ENCODE measurements around the gene LAG3.

The LAG3 gene

DNA sequence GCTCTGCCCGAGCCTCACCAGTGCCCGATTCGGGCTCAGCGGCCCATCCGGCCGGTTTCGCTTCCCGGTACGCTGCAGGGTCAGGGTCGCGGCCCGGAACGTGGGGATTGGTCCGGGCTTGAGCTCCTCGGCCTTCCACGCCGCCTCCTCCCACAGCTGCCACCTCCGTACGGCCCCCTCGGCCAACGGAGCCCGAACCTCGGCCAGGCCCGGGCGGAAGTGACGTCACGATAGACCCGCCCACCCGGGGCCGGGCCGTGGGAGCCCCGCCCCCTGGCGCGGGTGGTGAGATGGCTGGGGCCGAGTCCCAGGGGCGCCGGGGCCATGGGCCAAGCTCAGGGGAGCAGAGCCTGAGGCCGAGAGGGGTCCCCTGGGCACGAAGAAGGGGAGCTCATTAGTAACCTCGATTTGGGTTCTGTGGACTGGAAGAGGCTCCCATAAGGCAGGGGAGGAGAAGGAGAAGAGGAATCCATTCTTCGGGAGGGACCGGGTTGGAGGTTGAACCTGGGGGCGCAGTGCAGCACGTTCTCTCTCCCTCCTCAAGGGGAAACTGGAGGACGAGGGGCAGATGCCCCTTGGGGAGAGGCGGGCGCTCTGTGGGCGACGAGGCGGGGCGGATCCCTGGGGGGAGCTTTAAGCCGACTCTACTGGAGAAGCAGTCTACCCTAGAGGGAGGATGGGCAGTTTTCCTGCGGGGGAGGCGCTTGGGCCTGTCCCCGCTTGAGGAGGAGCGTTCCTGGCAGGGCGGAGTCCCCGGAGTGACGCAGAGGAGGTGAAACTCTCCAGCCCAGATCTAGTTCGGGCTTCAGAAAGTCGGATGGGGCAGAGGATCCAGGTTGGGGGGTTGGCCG lies 19.2 kb upstream of the LAG3 start, which contains the start of gene MLF2:
TSS of gene MLF2 (minus strand) at position 221 of the 851 bp plus-strand sequence. CDS start 807 bp downstream, outside the sequence.
- DNase-seq (ENCODE audit: extremely low spot score, insufficient read length, low read depth) (peak; percentile 96), FAIRE-seq (peak; percentile 99)

DNA sequence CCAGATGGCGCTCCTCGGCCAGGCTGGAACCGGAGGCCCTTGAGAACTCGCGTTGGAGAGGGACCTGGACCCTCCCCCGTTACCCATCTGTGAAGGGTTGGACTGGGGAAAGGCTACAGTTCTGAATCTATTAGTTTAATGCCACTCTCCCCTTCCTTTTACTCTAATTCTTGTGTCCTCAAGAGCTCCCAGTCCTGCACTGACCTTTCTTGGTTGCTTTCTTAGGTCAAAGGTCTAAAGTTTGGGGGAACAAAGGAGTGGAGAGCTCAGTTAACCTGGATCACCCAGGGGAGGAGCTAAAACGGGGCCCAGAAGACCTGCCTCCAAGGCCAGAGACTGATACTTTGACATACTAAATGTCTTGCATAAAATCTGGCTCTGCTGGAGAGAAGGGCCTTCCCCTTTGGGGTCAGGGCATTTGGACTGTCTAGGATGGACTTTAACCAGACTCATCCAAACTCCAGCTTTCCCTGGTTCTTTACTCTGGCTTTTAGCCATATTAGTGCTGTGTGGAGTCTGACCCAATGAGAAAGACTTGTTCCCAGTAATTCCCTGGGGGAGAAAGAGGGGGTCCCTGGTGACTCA lies 18.5 kb upstream of the LAG3 start:
- no peak for FAIRE-seq
- no peak for DNase-seq (ENCODE audit: extremely low spot score, insufficient read length, low read depth)

DNA sequence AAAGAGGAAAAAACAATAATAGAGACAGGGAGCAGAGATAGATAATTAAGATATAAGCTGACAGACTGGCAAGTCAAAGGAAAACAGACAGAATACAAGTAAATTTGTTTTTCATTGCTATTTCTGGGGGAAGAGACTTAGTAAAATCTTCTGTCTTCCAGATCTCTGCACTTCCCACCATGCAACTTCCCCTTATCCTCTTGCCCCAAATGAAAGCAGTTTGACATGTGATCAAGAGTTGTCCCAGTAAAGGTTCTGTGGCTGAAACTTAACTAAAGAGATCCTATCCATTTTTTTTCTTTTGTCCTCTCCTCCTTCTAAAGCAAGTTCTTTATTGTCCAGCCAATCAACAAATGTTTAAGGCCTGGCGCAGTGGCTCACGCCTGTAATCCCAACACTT lies 17.9 kb upstream of the LAG3 start:
- no peak for FAIRE-seq
- no peak for DNase-seq (ENCODE audit: extremely low spot score, insufficient read length, low read depth)

DNA sequence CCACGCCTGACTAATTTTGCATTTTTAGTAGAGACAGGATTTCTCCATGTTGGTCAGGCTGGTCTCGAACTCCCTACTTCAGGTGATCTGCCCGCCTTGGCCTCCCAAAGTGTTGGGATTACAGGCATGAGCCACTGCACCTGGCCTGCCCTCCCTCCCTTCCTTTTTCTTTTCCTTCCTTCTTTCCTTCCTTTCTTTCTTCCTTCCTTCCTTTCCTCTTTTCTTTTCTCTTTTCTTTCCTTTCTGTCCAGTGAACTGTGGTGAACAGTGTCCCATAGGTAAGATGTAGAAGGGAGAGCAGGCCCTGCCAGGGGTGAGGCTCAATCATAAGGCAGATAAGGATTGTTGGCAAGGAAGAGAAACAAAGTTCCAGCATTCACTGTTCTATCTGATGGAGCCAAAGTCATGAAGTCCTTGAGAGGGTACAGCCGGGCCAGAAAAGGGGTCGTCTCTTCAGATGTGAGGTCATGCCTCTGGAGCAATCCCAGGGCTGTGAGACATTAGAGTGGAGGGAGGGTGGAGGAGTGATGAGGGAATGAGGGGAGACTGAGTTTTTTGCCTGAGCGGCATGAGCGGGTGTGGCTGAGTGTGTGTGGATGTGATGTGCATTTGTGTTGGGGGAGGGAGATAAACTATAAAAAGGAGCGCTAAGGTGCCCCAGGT lies 15.2 kb upstream of the LAG3 start:
- DNase-seq (ENCODE audit: extremely low spot score, insufficient read length, low read depth) = no peak
- FAIRE-seq = no peak

DNA sequence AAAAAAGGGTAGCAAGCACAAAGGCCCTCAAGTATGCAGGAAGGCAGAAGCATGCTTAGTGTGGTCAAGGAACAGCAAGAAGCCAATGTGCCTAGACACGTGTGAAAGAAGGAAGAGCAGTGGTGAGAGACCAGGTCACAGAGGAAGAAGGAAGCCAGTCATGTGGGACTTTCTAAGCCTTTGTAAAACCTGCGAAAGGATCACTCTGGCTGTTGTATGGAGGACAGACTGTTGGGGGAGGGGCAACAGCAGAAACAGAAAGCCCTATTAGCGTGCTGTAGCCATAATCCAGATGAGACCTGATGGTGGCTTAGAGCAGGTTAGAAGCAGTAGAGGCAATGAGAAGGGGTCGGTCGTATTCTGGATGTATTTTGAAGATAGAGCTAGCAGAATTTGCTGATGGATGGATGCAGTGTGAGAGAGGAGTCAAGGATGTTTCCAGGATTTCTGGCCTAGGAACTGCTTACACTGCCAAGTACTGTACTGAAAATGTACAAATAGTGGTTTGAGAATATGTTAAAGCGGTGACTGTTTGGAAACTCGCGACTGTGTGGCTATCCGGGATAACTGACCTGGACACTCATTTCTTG lies 13.7 kb upstream of the LAG3 start:
- DNase-seq (ENCODE audit: extremely low spot score, insufficient read length, low read depth) (no peak), FAIRE-seq (peak; percentile 41)

DNA sequence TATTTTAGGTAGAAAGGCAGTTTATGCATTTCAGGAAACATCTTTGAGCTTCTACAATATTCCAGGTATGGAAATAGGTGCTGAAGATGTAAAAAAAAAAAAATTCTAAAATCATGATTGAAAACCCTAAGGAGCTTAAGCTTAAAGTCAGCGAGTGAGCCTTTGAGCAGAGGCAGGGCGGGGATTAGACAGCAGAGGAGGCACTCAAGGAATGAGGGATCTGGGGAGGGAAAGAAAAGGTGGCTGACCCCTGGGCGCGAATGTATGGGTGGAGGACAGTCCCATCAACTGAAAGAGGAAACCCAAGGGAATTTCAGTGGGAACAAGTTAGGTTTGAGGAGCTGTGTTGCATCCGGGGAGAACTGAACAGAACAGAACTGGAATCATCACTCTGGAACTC lies 12.6 kb upstream of the LAG3 start:
- FAIRE-seq (no peak), DNase-seq (ENCODE audit: extremely low spot score, insufficient read length, low read depth) (no peak)

DNA sequence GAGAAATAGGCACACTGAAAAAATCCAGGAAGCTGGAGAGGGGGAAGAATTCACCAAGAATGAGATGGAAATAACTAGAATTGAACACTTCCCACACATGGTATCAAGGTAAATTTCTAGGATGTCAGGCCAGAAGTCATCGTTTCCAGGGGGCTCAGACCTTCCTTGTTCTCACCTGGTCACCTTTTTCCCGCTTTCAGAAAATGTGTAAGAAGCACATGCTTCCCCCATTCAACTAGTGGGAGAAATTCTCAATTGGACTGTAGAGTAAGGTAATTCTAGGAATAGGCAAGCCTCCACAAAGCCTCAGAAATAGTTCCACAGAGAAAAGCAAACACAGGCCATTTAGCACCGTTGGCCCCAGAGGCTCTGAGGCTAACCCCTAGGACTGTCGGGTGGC lies 8.9 kb upstream of the LAG3 start:
- DNase-seq (ENCODE audit: extremely low spot score, insufficient read length, low read depth) (no peak), FAIRE-seq (no peak)

DNA sequence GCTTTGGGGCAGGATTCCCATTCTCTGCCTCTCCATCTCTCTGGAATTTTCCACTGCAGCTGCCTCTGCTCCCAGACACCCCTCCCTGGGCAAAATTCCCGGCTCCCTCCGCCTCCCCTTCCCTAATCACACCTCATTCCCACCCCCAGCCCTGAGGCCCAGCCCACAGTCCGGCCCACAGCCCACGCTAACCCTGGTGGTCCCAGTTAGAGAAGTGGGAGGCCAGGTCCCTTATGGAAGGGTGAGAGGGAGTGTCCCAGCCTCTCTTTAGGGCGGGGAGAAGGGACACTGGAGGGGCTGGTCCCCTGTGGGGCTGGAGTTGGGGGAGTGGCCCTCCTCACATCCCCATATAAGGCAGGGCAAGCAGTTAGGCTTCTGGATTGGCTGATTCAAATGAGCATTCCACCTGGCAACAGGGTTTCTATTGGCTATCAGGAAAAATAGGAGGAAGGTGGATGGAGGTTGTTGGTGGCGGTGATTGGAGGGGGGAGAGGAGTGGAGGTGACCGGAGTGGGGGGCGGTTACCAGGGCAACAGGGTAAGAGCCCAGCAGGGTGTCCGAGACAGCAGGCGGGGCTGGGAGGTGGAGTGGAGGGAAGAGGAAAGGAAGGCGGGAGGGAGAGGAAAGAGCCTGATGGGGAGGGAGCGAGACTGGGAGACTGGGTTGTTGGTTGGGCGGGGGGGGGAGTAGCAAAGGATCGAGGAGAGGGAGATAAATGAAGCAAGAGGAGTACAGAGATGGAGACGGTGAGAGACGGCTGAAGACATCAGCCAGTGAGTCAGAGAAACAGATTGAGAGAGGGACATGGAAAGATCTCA lies 8.1 kb upstream of the LAG3 start:
- peak; percentile 86 for DNase-seq (ENCODE audit: extremely low spot score, insufficient read length, low read depth)
- peak; percentile 98 for FAIRE-seq

DNA sequence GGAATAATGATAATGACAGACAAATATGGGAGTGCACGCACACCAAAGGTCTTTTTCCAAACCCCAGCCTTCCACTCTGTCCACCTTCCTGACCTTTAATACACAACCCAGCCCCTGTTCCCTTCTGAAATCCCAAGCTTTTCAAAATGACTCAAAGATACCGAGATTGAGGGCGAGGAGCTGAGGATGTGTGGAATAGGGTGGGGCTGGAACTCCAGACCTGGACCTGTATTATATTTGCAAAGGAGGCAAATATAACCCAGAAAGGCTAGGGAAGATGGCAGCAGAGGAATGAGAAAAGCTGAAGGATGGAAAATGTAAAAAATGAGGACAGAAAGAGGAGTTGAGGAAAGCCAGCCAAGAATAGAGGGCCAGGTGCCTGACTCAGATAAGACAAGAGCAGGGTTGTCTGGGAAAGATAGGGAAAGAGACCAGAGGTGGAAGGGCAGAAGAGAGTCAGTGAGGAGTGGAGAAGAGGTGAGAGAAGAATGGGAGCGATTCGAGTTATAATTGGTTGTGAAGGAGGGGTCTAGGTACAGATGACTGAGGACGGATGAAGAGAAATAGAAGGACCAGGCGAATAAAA lies 7.2 kb upstream of the LAG3 start:
- no peak for FAIRE-seq
- no peak for DNase-seq (ENCODE audit: extremely low spot score, insufficient read length, low read depth)

DNA sequence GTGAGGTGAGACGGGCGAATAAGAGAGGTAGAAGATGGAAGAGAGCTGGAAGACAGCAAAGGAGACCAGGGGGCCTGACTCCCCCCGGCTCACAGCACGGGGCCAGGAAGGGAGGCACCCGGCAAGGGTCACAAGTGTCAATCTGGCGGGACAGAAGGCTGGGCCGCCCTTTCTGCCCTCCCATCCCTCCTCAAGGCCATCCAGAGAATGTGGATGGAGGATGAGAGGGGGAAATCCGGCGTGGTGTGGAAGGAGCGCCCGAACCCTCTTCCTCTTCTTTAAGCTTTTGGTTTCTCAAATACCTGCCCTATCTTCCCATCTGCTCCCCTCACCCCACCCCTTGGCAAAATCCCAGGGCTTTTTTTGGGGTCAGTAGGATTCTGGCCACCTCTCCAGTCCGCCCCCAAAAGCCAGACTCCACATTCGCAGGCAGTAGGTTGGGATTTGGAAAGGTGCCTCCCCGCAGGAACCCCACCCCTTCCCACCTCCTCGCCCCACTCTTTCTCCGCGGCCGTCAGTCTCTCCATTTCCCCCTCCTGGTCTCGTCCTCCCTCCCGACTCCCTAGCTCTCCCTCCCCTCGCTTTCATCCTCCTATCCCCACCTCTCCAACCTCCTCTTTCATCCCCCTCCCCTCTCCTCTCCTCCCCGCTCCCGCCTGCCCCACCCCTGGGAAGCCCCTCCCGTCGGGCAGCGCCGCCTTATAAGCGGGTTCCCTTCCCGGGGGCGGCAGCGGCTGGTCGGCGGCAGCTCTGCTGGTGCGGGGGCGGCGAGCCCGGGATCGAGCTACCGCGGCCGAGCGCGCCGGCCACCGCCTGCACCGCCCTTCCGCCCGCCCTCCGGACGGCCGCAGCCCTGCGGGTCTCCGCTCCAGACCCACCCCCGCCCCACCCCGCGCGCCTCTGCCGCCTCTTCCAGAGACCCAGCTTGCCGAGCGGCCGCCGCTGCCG lies 6.4 kb upstream of the LAG3 start, which contains the start of gene PTMS:
TSS of gene PTMS (plus strand) at position 730 of the 948 bp plus-strand sequence. CDS start 343 bp downstream, outside the sequence.
- DNase-seq (ENCODE audit: extremely low spot score, insufficient read length, low read depth) = no peak
- peak; percentile 70 for FAIRE-seq

DNA sequence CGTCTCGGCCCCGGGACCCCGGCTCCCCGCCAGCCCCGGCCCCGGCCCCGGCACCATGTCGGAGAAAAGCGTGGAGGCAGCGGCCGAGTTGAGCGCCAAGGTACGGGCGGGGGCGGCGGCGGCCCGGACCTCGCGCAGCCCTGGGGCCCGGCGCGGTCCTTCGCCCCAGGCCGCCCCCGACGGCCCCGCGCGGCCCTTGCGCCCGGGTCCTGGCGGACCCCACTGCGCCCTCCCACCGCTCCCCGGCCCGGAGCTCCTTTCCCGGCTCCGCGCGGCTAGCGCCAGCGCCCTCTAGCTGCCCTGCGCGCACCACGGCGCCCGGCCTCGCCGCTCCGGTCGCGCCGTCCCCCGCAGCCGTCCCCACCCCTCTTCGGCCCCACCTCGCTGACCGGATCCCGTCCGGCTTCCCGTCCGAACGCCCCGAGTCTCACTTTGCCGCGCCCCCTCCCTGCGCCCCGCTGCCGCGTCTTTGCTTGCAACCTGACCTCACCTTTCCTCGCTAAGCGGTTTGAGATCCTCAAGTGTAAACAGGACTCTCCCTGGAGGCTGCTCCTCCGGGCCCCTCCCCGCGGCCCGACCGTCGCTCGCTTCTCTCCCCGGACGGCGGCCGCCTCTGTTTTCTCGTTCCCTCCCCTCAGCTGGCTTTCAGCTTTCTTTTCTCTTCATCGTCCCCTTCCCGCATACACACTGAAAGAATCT lies 5.5 kb upstream of the LAG3 start:
- FAIRE-seq (peak; percentile 81), DNase-seq (ENCODE audit: extremely low spot score, insufficient read length, low read depth) (peak; percentile 63)

DNA sequence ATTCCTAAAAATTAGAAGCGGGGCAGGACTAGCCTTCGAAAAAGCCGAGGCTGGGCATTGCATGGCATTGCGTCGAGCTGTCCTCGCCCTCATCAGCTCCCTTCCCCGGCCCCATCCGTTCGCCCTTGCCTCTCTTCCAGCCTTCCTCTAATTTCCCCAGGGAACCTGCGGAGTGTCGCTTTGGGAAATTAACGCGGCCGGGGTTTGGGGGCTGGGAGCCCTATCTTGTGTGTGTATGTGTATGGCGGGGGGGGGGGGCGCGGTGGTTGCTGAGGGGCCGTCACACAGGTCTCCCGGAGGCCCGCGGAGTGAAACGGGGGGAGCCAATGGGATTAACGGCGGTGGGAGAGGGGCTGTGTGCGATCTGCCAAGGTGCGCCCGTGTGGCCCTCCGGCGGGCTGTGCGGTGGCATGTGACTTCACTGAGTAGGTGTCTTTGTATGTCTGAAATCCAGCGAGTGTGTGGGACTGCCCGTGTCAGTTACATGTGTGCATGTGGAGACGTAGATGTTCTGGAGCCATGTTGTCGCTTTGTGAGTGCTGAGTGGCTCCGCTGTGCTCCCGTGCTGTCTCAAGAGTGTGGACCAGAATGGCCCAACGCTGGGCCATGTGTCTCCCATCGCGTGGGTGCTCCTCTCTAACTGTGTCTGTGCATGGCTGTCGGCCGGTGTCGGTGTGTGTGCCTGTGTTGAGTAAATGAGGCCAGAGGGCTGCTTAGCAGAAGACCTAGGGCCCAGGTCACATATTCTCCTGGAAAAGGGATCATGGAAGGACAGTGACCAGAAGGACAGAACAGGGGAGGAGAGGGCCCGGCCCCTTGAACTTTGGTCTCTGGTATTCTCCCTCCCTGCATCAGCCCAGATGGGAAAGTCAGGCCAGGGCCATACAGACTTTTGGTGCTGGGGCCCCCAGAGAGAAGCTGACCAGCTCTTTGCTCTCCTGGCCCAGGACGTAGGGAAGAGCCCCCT lies 4.7 kb upstream of the LAG3 start:
- FAIRE-seq (no peak), DNase-seq (ENCODE audit: extremely low spot score, insufficient read length, low read depth) (no peak)

DNA sequence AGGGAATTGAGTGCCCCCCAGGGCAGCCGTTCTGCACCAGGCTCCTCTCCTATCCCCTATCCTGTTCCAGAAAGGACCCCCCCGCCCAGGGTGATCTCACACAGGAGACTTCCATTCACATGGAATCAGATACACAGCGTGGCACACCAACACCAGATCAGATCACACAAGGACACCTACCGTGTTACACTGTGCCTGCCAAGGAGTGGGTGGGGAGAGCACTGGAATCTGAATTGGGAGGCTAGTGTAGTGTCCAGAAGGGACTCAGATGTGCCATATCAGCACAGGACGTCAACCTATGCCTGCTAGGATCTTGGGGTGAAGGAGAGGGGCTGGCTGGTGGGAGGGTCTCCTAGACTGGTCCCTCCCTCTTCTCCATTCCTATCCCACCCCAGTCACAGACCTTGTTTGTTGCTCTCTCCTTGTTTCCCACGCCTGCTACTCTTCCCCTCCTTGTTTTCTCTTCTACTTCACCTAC lies 3.8 kb upstream of the LAG3 start:
- FAIRE-seq = no peak

DNA sequence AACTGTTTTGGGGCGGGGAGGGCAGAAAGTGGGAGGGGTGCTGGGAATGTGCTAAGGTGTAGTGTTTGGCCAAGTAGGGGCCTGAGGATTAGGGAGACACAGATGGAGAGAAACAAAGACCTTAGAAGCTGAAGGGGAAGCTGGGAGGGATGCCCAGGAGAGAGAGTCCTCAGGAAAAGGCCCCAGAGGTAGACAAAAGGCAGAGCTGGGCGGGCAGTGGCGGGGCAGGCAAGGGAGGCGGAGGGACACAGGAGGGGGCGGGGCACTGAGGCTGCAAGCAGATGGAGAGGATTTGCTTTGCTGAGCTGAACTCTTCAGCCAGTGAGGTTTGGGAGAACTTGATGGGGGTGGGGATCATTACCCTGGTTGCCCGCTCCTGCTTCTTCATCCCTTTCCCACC lies 3.3 kb upstream of the LAG3 start:
- no peak for FAIRE-seq
- no peak for DNase-seq (ENCODE audit: extremely low spot score, insufficient read length, low read depth)

More for the DNA sequence above, 3.8 kb upstream of the LAG3 start:
- DNase-seq (ENCODE audit: extremely low spot score, insufficient read length, low read depth) = no peak

DNA sequence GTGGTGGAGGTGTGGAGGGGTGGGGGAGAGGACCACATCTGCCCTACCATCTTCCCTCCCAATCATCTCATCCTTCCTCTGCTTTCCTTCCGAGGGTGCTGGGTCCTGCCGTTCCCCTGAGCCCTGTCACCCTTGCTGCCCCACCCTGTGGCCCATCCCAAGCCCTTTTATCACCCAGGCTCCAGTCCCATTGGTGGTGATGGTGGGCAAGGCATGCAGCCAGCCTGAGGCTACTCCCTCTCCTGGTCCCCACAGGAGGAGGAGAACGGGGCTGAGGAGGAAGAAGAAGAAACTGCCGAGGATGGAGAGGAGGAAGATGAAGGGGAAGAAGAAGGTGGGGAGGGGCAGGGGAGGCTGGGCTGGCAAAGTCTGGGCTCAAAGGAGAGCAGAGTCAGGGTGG lies 2.7 kb upstream of the LAG3 start:
- no peak for DNase-seq (ENCODE audit: extremely low spot score, insufficient read length, low read depth)
- FAIRE-seq = no peak

DNA sequence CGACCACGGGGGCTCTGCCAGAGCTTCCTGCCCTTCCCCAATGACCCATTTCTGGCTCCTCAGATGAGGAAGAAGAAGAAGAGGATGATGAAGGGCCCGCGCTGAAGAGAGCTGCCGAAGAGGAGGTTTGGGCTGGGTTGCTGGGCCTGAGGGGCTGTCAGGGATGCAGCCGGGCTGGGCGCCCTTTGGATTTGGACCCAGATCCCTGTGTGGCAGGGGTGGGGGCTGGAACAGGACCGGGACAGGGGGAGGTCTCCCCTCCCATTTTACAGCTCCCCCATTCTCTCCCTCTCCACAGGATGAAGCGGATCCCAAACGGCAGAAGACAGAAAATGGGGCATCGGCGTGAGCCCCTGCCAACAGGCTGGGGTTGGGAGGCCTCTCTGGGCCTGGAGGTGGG lies 2.2 kb upstream of the LAG3 start:
- FAIRE-seq = no peak
- no peak for DNase-seq (ENCODE audit: extremely low spot score, insufficient read length, low read depth)
